UCSD-AML1 (cell line): ENCODE results near the gene LDB2.

Source experiments
- DNase-seq: peaks from one replicate; lab custom pipeline; 2025; ENCODE audit not compliant: unreplicated experiment; lab: John Stamatoyannopoulos, UW

The LDB2 gene

GRCh38 chr4:16844816-16845586 is 53.4 kb downstream of the LDB2 start:
- no peak for DNase-seq

- no peak for DNase-seq
Observed at GRCh38 chr4:16843831-16844508, 54.5 kb downstream of the LDB2 start.

GRCh38 chr4:16838226-16838875 is 60.1 kb downstream of the LDB2 start:
- DNase-seq: no peak

GRCh38 chr4:16837475-16837874 is 61.0 kb downstream of the LDB2 start:
- no peak for DNase-seq

GRCh38 chr4:16836324-16836723 is 62.1 kb downstream of the LDB2 start:
- no peak for DNase-seq

- no peak for DNase-seq
Observed at GRCh38 chr4:16835597-16836247, 62.7 kb downstream of the LDB2 start.

GRCh38 chr4:16834814-16835213 is 63.6 kb downstream of the LDB2 start:
- no peak for DNase-seq

- no peak for DNase-seq
Observed at GRCh38 chr4:16833722-16834121, 64.7 kb downstream of the LDB2 start.

GRCh38 chr4:16830081-16830480 is 68.4 kb downstream of the LDB2 start:
- no peak for DNase-seq

- no peak for DNase-seq
Observed at GRCh38 chr4:16827794-16828724, 70.4 kb downstream of the LDB2 start.

GRCh38 chr4:16827045-16827444 is 71.4 kb downstream of the LDB2 start:
- no peak for DNase-seq

GRCh38 chr4:16826406-16826910 is 72.0 kb downstream of the LDB2 start:
- DNase-seq: no peak

GRCh38 chr4:16824278-16824806 is 74.1 kb downstream of the LDB2 start:
- DNase-seq: no peak

GRCh38 chr4:16820329-16820728 is 78.1 kb downstream of the LDB2 start:
- no peak for DNase-seq

- no peak for DNase-seq
Observed at GRCh38 chr4:16819652-16820051, 78.8 kb downstream of the LDB2 start.

- DNase-seq: no peak
Observed at GRCh38 chr4:16818005-16818404, 80.4 kb downstream of the LDB2 start.

- DNase-seq: no peak
Observed at GRCh38 chr4:16817286-16817685, 81.2 kb downstream of the LDB2 start.

GRCh38 chr4:16814361-16814760 is 84.1 kb downstream of the LDB2 start:
- DNase-seq: no peak

- no peak for DNase-seq
Observed at GRCh38 chr4:16812041-16812440, 86.4 kb downstream of the LDB2 start.

- DNase-seq: no peak
Observed at GRCh38 chr4:16809943-16810342, 88.5 kb downstream of the LDB2 start.
